Tibial nerve (tissue), 4 donors: Measurements from ENCODE around the gene TRIM68.

Experiments used
- CTCF ChIP-seq, 5 experiments: fragments of 200-600 bp in 3 of 5; fragments of 450-650 bp in 2 of 5; sonication (generic) in 3 of 5; IDR thresholded peaks; one replicate each; pipeline ENCODE4 v1.5.1; 2016 to 2019; ENCODE audit warnings: antibody characterized with exemption in 5 of 5, mild to moderate bottlenecking in 3 of 5, moderate library complexity in 2 of 5
- EP300 ChIP-seq, 2 donors: sonication (generic); formaldehyde crosslinking; IDR thresholded peaks; one replicate each; pipeline ENCODE4 v1.6.1; 2017; ENCODE audit warnings: antibody characterized with exemption in 2 of 2, mild to moderate bottlenecking in 1 of 2

DNA sequence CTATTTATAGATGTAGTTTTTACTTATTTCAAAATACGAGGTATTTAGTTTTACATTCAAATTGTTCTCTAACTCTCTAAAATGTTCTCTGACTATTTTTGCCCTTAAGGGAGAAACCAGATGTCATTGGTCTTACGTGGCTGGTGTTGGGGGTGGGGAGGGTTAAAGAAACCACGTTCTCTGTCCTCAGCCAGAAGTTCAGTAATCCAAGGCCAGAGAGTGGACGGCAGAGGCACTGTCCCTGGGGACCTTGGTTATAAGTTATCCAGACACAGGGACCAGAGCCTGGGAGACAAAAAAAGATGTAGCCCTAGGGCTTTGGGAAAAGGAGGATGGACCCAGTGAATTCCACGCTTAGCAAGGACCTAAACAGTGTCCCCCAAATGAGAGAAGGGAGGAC, 35.0 kb upstream of the TRIM68 start:
- TF ChIP-seq CTCF (IDR thresholded peaks at IDR 0.05) (no peak), EP300 (IDR thresholded peaks at IDR 0.05) (no peak)
